HepG2 (cell line): ENCODE measurements around the gene LRBA. TPM values are rescaled to one million over a fixed set of nuclear protein-coding genes. Genes with fewer than 3 reads are reported as not detected.

Experiments used
- ATAC-seq: fragments of 200-7000 bp; cut with Tn5 transposase; 3 replicates; pipeline ENCODE4 v1.9.1; 2020; ENCODE audit warnings: mild to moderate bottlenecking, moderate library complexity
- BruUV-seq: library from RNA; stranded (reverse); fragments of 400-500 nt; replicated peaks from 2 replicates; lab custom pipeline; 2021; lab: Mats Ljungman, UMichigan
- CTCF ChIA-PET: fragments of 300-600 bp; formaldehyde crosslinking; extraction: SDS; loops from one replicate; lab custom pipeline; 2021; ENCODE audit warnings: low total read pairs, inconsistent platforms, low intra/inter-chr PET ratio; lab: Yijun Ruan, JAX
- POLR2A ChIA-PET: fragments of 350-600 bp; sonication (Branson Sonifier 250); formaldehyde crosslinking; loops from one replicate; lab custom pipeline; 2020; ENCODE audit warnings: antibody characterized with exemption, inconsistent platforms; lab: Yijun Ruan, JAX
- DNase-seq: peaks from one replicate; pipeline ENCODE4 v3.0.0-alpha.2; 2015; ENCODE audit warnings: low spot score
- FAIRE-seq: peaks from 3 replicates; lab custom pipeline; 2011; peaks lifted over from hg19 to GRCh38; lab: Jason Lieb, UNC
- H2AFZ ChIP-seq: one replicate; pipeline ENCODE4 v1.6.1; 2011; ENCODE audit warnings: low read length, inconsistent platforms
- H3K27ac ChIP-seq: fragments of 300-600 bp; 3 replicates; pipeline ENCODE4 v1.8.0; 2011; ENCODE audit warnings: mixed run types, mild to moderate bottlenecking, mixed read lengths, low read length, inconsistent platforms; ENCODE audit not compliant: insufficient read depth; ENCODE audit errors: extremely low read length
- H3K27me3 ChIP-seq, 2 experiments: fragments of 200-600 bp in 1 of 2; 2 replicates in 1 of 2; 3 replicates in 1 of 2; pipeline versions ENCODE4 v1.6.0 to v1.8.0; 2011; ENCODE audit warnings: low read length in 2 of 2, mild to moderate bottlenecking in 2 of 2, moderate library complexity in 2 of 2, inconsistent platforms in 1 of 2; ENCODE audit not compliant: insufficient read depth in 2 of 2, control insufficient read depth in 1 of 2
- H3K36me3 ChIP-seq, 2 experiments: fragments of 200-600 bp in 1 of 2; replicated peaks in 1 of 2; 2 replicates in 1 of 2; 3 replicates in 1 of 2; pipeline versions ENCODE4 v1.5.1 to v1.8.0; 2011; ENCODE audit warnings: low read length in 2 of 2, inconsistent platforms in 1 of 2; ENCODE audit not compliant: insufficient read depth in 2 of 2, control insufficient read depth in 1 of 2
- H3K4me1 ChIP-seq: 2 replicates; pipeline ENCODE4 v1.5.1; 2012; ENCODE audit warnings: low read length, inconsistent platforms; ENCODE audit not compliant: insufficient read depth
- H3K4me2 ChIP-seq: 2 replicates; pipeline ENCODE4 v1.6.0; 2011; ENCODE audit warnings: low read depth, low read length, inconsistent platforms
- H3K4me3 ChIP-seq, 3 experiments: fragments of 200-600 bp in 1 of 3; sonication (generic), shearing (Covaris generic) in 1 of 3; replicated peaks in 1 of 3; 2 replicates each; pipeline ENCODE4 v1.5.1; 2011 to 2016; ENCODE audit warnings: low read length in 3 of 3, inconsistent platforms in 2 of 3, low read depth in 2 of 3, mild to moderate bottlenecking in 2 of 3, control low read depth in 1 of 3, mixed read lengths in 1 of 3; ENCODE audit not compliant: insufficient read depth in 1 of 3
- H3K79me2 ChIP-seq: one replicate; pipeline ENCODE4 v1.6.1; 2011; ENCODE audit warnings: low read length, inconsistent platforms; ENCODE audit not compliant: insufficient read depth
- H3K9ac ChIP-seq: 2 replicates; pipeline ENCODE4 v1.6.0; 2011; ENCODE audit warnings: mild to moderate bottlenecking, low read depth, low read length, inconsistent platforms; ENCODE audit not compliant: insufficient read depth
- H3K9me3 ChIP-seq: 2 replicates; pipeline ENCODE4 v1.5.1; 2012; ENCODE audit warnings: mild to moderate bottlenecking, low read length
- H4K20me1 ChIP-seq: 2 replicates; pipeline ENCODE4 v1.6.0; 2011; ENCODE audit warnings: inconsistent platforms, mild to moderate bottlenecking, low read length, moderate library complexity; ENCODE audit not compliant: insufficient read depth
- ADNP ChIP-seq: sonication (generic); formaldehyde crosslinking; IDR thresholded peaks from 2 replicates; pipeline ENCODE4 v1.4.0; 2020; ENCODE audit warnings: missing genetic modification reagents
- ELF1 ChIP-seq: sonication (generic); formaldehyde crosslinking; IDR thresholded peaks from 2 replicates; pipeline ENCODE4 v1.4.0; 2020; ENCODE audit warnings: missing genetic modification reagents
- ELF3 ChIP-seq: IDR thresholded peaks from 2 replicates; pipeline ENCODE4 v1.6.1; 2016; ENCODE audit warnings: missing genetic modification reagents, missing compliant biosample characterization
- FOXK2 ChIP-seq: fragments of 450-650 bp; IDR thresholded peaks from 2 replicates; pipeline ENCODE4 v1.6.1; 2016
- HMG20B ChIP-seq: conservative IDR thresholded peaks from 2 replicates; pipeline ENCODE4 v1.6.1; 2016; ENCODE audit warnings: missing genetic modification reagents, missing compliant biosample characterization
- KLF15 ChIP-seq: sonication (generic); formaldehyde crosslinking; IDR thresholded peaks from 2 replicates; pipeline ENCODE4 v1.8.1; 2023; ENCODE audit warnings: borderline replicate concordance, mild to moderate bottlenecking, inconsistent platforms, missing genetic modification reagents, mixed read lengths
- NONO ChIP-seq, 2 experiments: fragments of 450-650 bp in 1 of 2; sonication (generic) in 1 of 2; formaldehyde crosslinking in 1 of 2; IDR thresholded peaks in 1 of 2; conservative IDR thresholded peaks in 1 of 2; 2 replicates each; pipeline versions ENCODE4 v1.6.1 to v1.8.0; 2017 to 2022; ENCODE audit warnings: mild to moderate bottlenecking in 1 of 2, missing genetic modification reagents in 1 of 2, moderate library complexity in 1 of 2
- RNF2 ChIP-seq: fragments of 450-650 bp; conservative IDR thresholded peaks from 2 replicates; pipeline ENCODE4 v1.6.1; 2016; ENCODE audit warnings: low read depth
- WGBS: methylation state at CpG from one replicate; pipeline ENCODE4 v1.1.6; 2017; ENCODE audit warnings: low lambda C conversion rate; 5-methylcytosine and 5-hydroxymethylcytosine counted together
- in situ Hi-C: cut with HindIII; loops from 2 replicates; pipeline ENCODE4 v1.10.0; 2017; ENCODE audit warnings: low pct_unique_long_range_greater_than_20kb; ENCODE audit not compliant: extremely low pct_ligation_motif_present
- intact Hi-C: fragments of 100-400 bp; cut with micrococcal nuclease; formaldehyde crosslinking; loops from one replicate; pipeline ENCODE4 v1.10.0; 2022; ENCODE audit not compliant: unreplicated experiment
- polyA plus RNA-seq, 8 experiments: library from polyadenylated mRNA; depleted of rRNA in 3 of 8; stranded (reverse) in 7 of 8; unstranded in 1 of 8; fragments of >200 nt; fragmentation: Illumina TruSeq in 4 of 8; extraction: Trizol in 4 of 8; gene quantifications; 2 replicates each; pipeline versions ENCODE4 v1.2.1 to v1.2.3, GENCODE V29; 2011 to 2016; ENCODE audit warnings: low read depth in 4 of 8, missing spikeins in 1 of 8, mixed read lengths in 1 of 8; ENCODE audit not compliant: insufficient read depth in 1 of 8
- total RNA-seq, 5 experiments: library from RNA; depleted of rRNA; stranded (reverse); fragments of >200 nt; fragmentation: Illumina TruSeq; extraction: Trizol; gene quantifications; 2 replicates each; pipeline ENCODE4 v1.2.3, GENCODE V29; 2016; ENCODE audit warnings: low read depth in 1 of 5
- TF ChIP-seq, protein P1 (sequence below): sonication (generic); formaldehyde crosslinking; IDR thresholded peaks from 2 replicates; pipeline ENCODE4 v1.5.0; 2020; ENCODE audit warnings: missing genetic modification reagents, mild to moderate bottlenecking, borderline replicate concordance
- TF ChIP-seq, protein P2 (sequence below): sonication (generic); formaldehyde crosslinking; conservative IDR thresholded peaks from 2 replicates; pipeline ENCODE4 v1.4.0; 2020; ENCODE audit warnings: missing genetic modification reagents
- TF ChIP-seq, protein P3 (sequence below): sonication (generic); formaldehyde crosslinking; IDR thresholded peaks from 2 replicates; pipeline ENCODE4 v1.4.0; 2020; ENCODE audit warnings: mild to moderate bottlenecking, missing genetic modification reagents

LRBA gene
- total and polyA plus RNA-seq, 2 of the 13 experiments (the other 11 are each of a cell fraction or from before 2014, with no cell fraction given): 21.0 to 37.2 TPM

DNA sequence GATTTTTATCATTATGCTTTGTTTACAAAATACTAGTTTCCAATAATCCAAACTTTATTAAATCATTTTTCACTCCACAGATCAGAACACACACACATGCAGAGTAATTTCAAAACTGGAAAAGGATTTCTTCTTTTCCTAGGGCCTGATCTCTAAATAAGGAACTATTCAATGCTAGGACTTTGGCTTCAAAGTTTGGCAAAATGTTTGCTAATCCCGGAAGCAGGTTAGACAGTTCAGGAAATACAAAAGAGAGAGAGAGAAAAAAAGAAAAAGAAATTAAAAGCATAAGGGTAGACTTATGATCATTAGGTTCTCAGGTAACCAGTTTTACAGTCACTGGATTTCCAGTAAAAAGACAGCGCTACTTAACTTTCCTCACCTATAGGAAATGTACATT, 725.9 kb downstream of the LRBA start:
- TF ChIP-seq ELF1 (CRISPR knock-in tag) (peak; percentile 23; the same call in 1 of the 2 replicates), ELF3 (0 out of 2 replicates have a peak, but pooled peaks have one; percentile 44)
- TF ChIP-seq, protein P1, sequence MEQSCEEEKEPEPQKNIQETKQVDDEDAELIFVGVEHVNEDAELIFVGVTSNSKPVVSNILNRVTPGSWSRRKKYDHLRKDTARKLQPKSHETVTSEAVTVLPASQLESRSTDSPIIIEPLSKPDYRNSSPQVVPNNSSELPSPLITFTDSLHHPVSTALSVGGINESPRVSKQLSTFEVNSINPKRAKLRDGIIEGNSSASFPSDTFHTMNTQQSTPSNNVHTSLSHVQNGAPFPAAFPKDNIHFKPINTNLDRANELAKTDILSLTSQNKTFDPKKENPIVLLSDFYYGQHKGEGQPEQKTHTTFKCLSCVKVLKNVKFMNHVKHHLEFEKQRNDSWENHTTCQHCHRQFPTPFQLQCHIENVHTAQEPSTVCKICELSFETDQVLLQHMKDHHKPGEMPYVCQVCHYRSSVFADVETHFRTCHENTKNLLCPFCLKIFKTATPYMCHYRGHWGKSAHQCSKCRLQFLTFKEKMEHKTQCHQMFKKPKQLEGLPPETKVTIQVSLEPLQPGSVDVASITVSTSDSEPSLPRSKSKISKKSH: no peak
- no peak overlapping the region for H3K9ac ChIP-seq
- no TSS peak for BruUV-seq
- ATAC-seq (no peak), FAIRE-seq (no peak), DNase-seq (peak; percentile 13)
- intact Hi-C loops (no loop called here), in situ Hi-C loops (no loop called here)
- no peak overlapping the region for H3K27ac ChIP-seq
- H3K79me2 ChIP-seq: no peaks in the 10 kb centered on the region
- ChIA-PET CTCF (no interaction called here), POLR2A (no interaction called here)
- 56% methylated on average over 2 of the region's 2 CpGs for WGBS
- H3K36me3 ChIP-seq: no peaks in the 10 kb centered on the region; a peak in 1 of 5 replicates
- no peak overlapping the region for H2AFZ ChIP-seq
- H4K20me1 ChIP-seq: no peaks in the 10 kb centered on the region
- H3K4me3 ChIP-seq: no peak overlapping the region
- no peaks in the 10 kb centered on the region for H3K27me3 ChIP-seq
- no peak overlapping the region; the same call in 1 of the 2 replicates for H3K4me2 ChIP-seq
- no peaks in the 10 kb centered on the region for H3K9me3 ChIP-seq
- H3K4me1 ChIP-seq: peaks cover 14% of the 10 kb centered on the region

DNA sequence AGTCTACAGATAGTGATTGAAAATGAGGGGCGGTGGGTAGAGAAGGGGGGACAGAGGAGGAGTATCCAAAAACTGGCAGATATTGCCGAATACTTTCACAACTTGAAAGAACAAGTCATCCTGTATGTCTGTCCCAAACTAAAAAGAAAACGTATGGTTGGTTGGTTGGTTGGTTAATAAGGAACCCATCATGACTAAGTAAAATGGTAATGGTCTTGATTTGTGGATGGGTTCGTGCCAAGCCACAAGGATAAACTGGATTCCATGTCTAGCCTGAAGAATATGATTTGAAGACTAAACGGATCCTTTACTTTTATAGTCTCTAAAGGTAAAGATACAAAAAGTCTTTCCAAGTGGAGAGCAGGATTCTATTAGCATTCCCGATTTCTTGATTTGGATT, 728.4 kb downstream of the LRBA start:
- Histone ChIP-seq H4K20me1 (no peaks in the 10 kb centered on the region), H3K27ac (no peak overlapping the region), H3K9me3 (no peaks in the 10 kb centered on the region), H3K27me3 (no peaks in the 10 kb centered on the region), H3K36me3 (peaks cover 1 to 5% of the 10 kb centered on the region in 2 experiments; a peak in 2 of 5 replicates), H3K79me2 (no peaks in the 10 kb centered on the region), H2AFZ (no peak overlapping the region), H3K4me1 (peaks cover 14% of the 10 kb centered on the region), H3K4me2 (no peak overlapping the region), H3K9ac (no peak overlapping the region), H3K4me3 (no peak overlapping the region)
- no peak for TF ChIP-seq ADNP (CRISPR knock-in tag)
- TF ChIP-seq HMG20B (CRISPR knock-in tag): no peak
- no peak for TF ChIP-seq KLF15
- no peak for TF ChIP-seq NONO (IDR thresholded peaks at IDR 0.05)
- TF ChIP-seq NONO (CRISPR knock-in tag; conservative IDR thresholded peaks at IDR 0.05): no peak
- no peak for TF ChIP-seq RNF2
- TF ChIP-seq, protein P2, sequence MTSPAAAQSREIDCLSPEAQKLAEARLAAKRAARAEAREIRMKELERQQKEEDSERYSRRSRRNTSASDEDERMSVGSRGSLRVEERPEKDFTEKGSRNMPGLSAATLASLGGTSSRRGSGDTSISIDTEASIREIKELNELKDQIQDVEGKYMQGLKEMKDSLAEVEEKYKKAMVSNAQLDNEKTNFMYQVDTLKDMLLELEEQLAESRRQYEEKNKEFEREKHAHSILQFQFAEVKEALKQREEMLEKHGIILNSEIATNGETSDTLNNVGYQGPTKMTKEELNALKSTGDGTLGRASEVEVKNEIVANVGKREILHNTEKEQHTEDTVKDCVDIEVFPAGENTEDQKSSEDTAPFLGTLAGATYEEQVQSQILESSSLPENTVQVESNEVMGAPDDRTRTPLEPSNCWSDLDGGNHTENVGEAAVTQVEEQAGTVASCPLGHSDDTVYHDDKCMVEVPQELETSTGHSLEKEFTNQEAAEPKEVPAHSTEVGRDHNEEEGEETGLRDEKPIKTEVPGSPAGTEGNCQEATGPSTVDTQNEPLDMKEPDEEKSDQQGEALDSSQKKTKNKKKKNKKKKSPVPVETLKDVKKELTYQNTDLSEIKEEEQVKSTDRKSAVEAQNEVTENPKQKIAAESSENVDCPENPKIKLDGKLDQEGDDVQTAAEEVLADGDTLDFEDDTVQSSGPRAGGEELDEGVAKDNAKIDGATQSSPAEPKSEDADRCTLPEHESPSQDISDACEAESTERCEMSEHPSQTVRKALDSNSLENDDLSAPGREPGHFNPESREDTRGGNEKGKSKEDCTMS (CRISPR knock-in tag): no peak
- no peak for TF ChIP-seq FOXK2
- TF ChIP-seq, protein P3, sequence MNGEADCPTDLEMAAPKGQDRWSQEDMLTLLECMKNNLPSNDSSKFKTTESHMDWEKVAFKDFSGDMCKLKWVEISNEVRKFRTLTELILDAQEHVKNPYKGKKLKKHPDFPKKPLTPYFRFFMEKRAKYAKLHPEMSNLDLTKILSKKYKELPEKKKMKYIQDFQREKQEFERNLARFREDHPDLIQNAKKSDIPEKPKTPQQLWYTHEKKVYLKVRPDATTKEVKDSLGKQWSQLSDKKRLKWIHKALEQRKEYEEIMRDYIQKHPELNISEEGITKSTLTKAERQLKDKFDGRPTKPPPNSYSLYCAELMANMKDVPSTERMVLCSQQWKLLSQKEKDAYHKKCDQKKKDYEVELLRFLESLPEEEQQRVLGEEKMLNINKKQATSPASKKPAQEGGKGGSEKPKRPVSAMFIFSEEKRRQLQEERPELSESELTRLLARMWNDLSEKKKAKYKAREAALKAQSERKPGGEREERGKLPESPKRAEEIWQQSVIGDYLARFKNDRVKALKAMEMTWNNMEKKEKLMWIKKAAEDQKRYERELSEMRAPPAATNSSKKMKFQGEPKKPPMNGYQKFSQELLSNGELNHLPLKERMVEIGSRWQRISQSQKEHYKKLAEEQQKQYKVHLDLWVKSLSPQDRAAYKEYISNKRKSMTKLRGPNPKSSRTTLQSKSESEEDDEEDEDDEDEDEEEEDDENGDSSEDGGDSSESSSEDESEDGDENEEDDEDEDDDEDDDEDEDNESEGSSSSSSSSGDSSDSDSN (CRISPR knock-in tag): no peak
- ChIA-PET POLR2A (no interaction called here), CTCF (no interaction called here)
- 93% methylated on average over 6 of the region's 6 CpGs for WGBS
- in situ Hi-C loops (no loop called here), intact Hi-C loops (no loop called here)
- no peak for FAIRE-seq
- DNase-seq: no peak
- ATAC-seq: no peak
- BruUV-seq: no TSS peak
